Measurements from ENCODE around the gene IL3. TPM values are rescaled to one million over a fixed set of nuclear protein-coding genes. Genes with fewer than 3 reads are reported as not detected.

The IL3 gene
- total and polyA plus RNA-seq, 2 of the 4 experiments (the other 2 are of a cell fraction): not detected

- Histone ChIP-seq H3K27ac (ENCODE audit: insufficient read depth, low read length) (no peak overlapping the region; the same call in 1 of the 2 replicates), H3K4me3 (ENCODE audit: insufficient read depth, low read depth, low read length) (no peak overlapping the region), H4K8ac (ENCODE audit: low read depth in 2 of 2, low read length in 2 of 2) (peak overlapping the region in 1 of 2 experiments; percentile 92; a peak in 2 of 4 replicates), H3K9me3 (ENCODE audit: control insufficient read depth, insufficient read depth, low read length) (no peaks in the 10 kb centered on the region), H3K79me1 (ENCODE audit: low read depth in 1 of 2, low read length in 2 of 2) (no peaks in the 10 kb centered on the region), H3K14ac (replicated peaks; ENCODE audit: low read depth, low read length) (peak overlapping the region; percentile 72), H3K4me2 (ENCODE audit: low read depth, low read length) (no peak overlapping the region), H2BK5ac (ENCODE audit: low read depth, low read length, poor library complexity, severe bottlenecking) (peak overlapping the region; percentile 84), H2BK20ac (ENCODE audit: low read depth, low read length) (peak overlapping the region; percentile 92), H3K9me1 (ENCODE audit: insufficient read depth, low read length) (peaks cover 37% of the 10 kb centered on the region), H2AFZ (replicated peaks; ENCODE audit: low read length, poor library complexity) (peak overlapping the region; percentile 87), H3K4ac (ENCODE audit: low read depth, low read length) (peak overlapping the region; percentile 75; the same call in 1 of the 2 replicates), H3K36me3 (ENCODE audit: control insufficient read depth, insufficient read depth, low read length) (no peaks in the 10 kb centered on the region), H4K20me1 (ENCODE audit: insufficient read depth, low read length) (no peaks in the 10 kb centered on the region), H3K9ac (ENCODE audit: low read depth, low read length) (no peak overlapping the region), H3K27me3 (ENCODE audit: control insufficient read depth, insufficient read depth, low read length) (no peaks in the 10 kb centered on the region), H2BK15ac (ENCODE audit: low read depth, low read length) (peak overlapping the region; percentile 69; the same call in 2 of the 3 replicates), H2BK120ac (ENCODE audit: low read depth, low read length) (peak overlapping the region; percentile 89), H4K5ac (ENCODE audit: low read depth, low read length) (peak overlapping the region; percentile 73; the same call in 1 of the 2 replicates), H4K91ac (ENCODE audit: insufficient read depth, low read depth, low read length) (peak overlapping the region; percentile 71), H3K56ac (ENCODE audit: extremely low read depth, insufficient read depth, low read length) (no peak overlapping the region; the same call in 1 of the 2 replicates), H3K18ac (ENCODE audit: low read depth, low read length) (peak overlapping the region; percentile 62; the same call in 1 of the 2 replicates), H2AK5ac (ENCODE audit: low read depth, low read length) (peak overlapping the region; percentile 87; the same call in 1 of the 2 replicates), H2AK9ac (replicated peaks; ENCODE audit: low read depth, low read length, poor library complexity) (peak overlapping the region; percentile 22), H3K4me1 (ENCODE audit: control insufficient read depth, insufficient read depth, low read length) (peaks cover 32% of the 10 kb centered on the region), H3K23ac (ENCODE audit: low read depth, low read length) (peak overlapping the region; percentile 22; the same call in 1 of the 2 replicates)
- intact Hi-C loops (cut with micrococcal nuclease) (no loop called here), in situ Hi-C loops (cut with MboI; ENCODE audit: low sequenced_read_pairs) (loop anchor here (25.0 kb wide), 1 partner anchor 389 kb away; the partner anchor contains the start of gene IRF1), dilution Hi-C loops (cut with HindIII; ENCODE audit: low sequenced_read_pairs, unreplicated experiment) (no loop called here)
- TF ChIP-seq, protein P1, sequence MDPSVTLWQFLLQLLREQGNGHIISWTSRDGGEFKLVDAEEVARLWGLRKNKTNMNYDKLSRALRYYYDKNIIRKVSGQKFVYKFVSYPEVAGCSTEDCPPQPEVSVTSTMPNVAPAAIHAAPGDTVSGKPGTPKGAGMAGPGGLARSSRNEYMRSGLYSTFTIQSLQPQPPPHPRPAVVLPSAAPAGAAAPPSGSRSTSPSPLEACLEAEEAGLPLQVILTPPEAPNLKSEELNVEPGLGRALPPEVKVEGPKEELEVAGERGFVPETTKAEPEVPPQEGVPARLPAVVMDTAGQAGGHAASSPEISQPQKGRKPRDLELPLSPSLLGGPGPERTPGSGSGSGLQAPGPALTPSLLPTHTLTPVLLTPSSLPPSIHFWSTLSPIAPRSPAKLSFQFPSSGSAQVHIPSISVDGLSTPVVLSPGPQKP (IDR thresholded peaks at IDR 0.05; ENCODE audit: borderline replicate concordance, low read depth, low read length): no peak
- TF ChIP-seq RAD21 (IDR thresholded peaks at IDR 0.05; ENCODE audit: low read length) (no peak), MAZ (IDR thresholded peaks at IDR 0.05; ENCODE audit: borderline replicate concordance, low read depth, low read length) (no peak), CHD1 (IDR thresholded peaks at IDR 0.05; ENCODE audit: low read depth, low read length) (no peak), NFE2L2 (IDR thresholded peaks at IDR 0.05; ENCODE audit: low read depth, low read length) (peak; percentile 17; the same call in 1 of the 2 replicates), RFX5 (IDR thresholded peaks at IDR 0.05; ENCODE audit: low read depth, low read length) (no peak)
- BruUV-seq (replicated peaks): no TSS peak
- ATAC-seq (ENCODE audit: low read depth) (peak; percentile 6; the same call in 1 of the 2 replicates), DNase-seq (peak; percentile 74)
- no CpG with 5 or more reads among the region's 5 CpGs for WGBS, 2 experiments (ENCODE audit: extremely low coverage in 2 of 2, insufficient read length in 1 of 2)
- ChIA-PET POLR2A (ENCODE audit: unreplicated experiment) (no interaction called here), CTCF (interaction anchor here (0.7 kb wide), 1 partner anchor 725 kb away, joined by 4 read pairs; no protein-coding TSS in a partner anchor)
Measured at GRCh38 chr5:132098151-132098594, 37.7 kb downstream of the IL3 start.
